Measurements from ENCODE around the gene PROCA1. TPM values are rescaled to one million over a fixed set of nuclear protein-coding genes. Genes with fewer than 3 reads are reported as not detected.

The PROCA1 gene
- total RNA-seq, 1 experiment from 2014 or later: 14.2 TPM

- H3K9me2 ChIP-seq (ENCODE audit: insufficient read depth): no peaks in the 10 kb centered on the region
- no TSS peak for BruUV-seq (replicated peaks)
- H3K27ac ChIP-seq: peak overlapping the region; percentile 97
Observed at GRCh38 chr17:28726627-28727491, 15.2 kb upstream of the PROCA1 start.

DNA sequence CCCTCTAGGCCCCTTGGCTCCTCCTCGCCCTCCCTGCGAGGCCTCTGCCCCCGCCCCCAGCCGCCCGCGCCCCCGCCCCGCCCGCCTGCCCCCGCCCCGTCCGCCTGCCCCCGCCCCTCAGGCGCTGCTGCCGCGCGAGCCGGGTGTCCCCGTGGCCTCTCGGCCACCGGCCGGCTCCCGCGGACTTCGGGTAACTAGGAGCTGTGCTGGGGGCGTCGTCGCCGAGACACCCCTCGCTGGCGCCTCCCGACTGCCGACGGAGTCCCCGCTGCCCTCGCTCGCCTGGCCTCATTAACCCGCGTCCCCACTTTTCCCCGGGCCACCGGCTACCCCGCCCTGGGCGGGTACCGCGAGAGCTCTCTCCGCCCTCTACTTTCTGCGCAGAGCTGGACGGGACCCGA lies 14.5 kb upstream of the PROCA1 start, which contains the start of gene TLCD1:
TSS of gene TLCD1 (minus strand) at position 8 of the 401 bp plus-strand sequence. CDS start 136 bp downstream, outside the sequence.
- Histone ChIP-seq H3K4me3 (peak within 1 kb of the TSS; percentile 87), H3K27me3 (ENCODE audit: insufficient read depth, low read depth) (no peaks in the 10 kb centered on the region), H3K4me2 (peak within 1 kb of the TSS; percentile 97), H3K79me2 (ENCODE audit: low read depth) (peaks cover 49% of the 10 kb centered on the region), H3K27ac (peak within 1 kb of the TSS; percentile 97), H3K9me3 (ENCODE audit: insufficient read depth, low read depth) (no peaks in the 10 kb centered on the region), H3K9me2 (ENCODE audit: insufficient read depth) (no peaks in the 10 kb centered on the region), H2AFZ (peak within 1 kb of the TSS; percentile 88), H3F3A (ENCODE audit: insufficient read depth, low read depth) (peaks cover 75% of the 10 kb centered on the region), H4K20me1 (ENCODE audit: insufficient read depth) (peaks cover 38% of the 10 kb centered on the region), H3K36me3 (ENCODE audit: low read depth) (peaks cover 25% of the 10 kb centered on the region), H3K4me1 (replicated peaks; ENCODE audit: insufficient read depth) (peaks cover 51% of the 10 kb centered on the region)
- peak in 1 of 2 experiments; percentile 84 for DNase-seq
- CTCF ChIA-PET: interaction anchor here (0.6 to 3.5 kb wide), 16 partner anchors 9 to 391 kb away, joined by 3 to 60 read pairs (median 4); partner anchors contain the start of genes BLTP2 and TRAF4
- intact Hi-C loops (cut with micrococcal nuclease; ENCODE audit: unreplicated experiment): loop anchor here (10.0 kb wide), 1 partner anchor 389 kb away; no protein-coding TSS in a partner anchor
- POLR2A ChIA-PET (ENCODE audit: unreplicated experiment): interaction anchor here (0.6 to 3.5 kb wide), 8 partner anchors 15 to 225 kb away, joined by 3 to 75 read pairs (median 32); partner anchors contain the start of genes ERAL1, PHF12, PROCA1 and TRAF4
- no TSS peak for BruUV-seq (replicated peaks)
- no peak for TF ChIP-seq EZH2 (IDR thresholded peaks at IDR 0.05; ENCODE audit: low read depth)
- TF ChIP-seq, protein P1, sequence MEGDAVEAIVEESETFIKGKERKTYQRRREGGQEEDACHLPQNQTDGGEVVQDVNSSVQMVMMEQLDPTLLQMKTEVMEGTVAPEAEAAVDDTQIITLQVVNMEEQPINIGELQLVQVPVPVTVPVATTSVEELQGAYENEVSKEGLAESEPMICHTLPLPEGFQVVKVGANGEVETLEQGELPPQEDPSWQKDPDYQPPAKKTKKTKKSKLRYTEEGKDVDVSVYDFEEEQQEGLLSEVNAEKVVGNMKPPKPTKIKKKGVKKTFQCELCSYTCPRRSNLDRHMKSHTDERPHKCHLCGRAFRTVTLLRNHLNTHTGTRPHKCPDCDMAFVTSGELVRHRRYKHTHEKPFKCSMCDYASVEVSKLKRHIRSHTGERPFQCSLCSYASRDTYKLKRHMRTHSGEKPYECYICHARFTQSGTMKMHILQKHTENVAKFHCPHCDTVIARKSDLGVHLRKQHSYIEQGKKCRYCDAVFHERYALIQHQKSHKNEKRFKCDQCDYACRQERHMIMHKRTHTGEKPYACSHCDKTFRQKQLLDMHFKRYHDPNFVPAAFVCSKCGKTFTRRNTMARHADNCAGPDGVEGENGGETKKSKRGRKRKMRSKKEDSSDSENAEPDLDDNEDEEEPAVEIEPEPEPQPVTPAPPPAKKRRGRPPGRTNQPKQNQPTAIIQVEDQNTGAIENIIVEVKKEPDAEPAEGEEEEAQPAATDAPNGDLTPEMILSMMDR (conservative IDR thresholded peaks at IDR 0.05): no peak

More at GRCh38 chr17:28726627-28727491, 15.2 kb upstream of the PROCA1 start:
- ChIA-PET POLR2A (ENCODE audit: unreplicated experiment) (interaction anchor here (0.6 to 3.5 kb wide), 10 partner anchors 16 to 225 kb away, joined by 3 to 75 read pairs (median 24); partner anchors contain the start of genes ERAL1, PHF12, PROCA1 and TRAF4), CTCF (interaction anchor here (0.6 to 3.5 kb wide), 22 partner anchors 9 to 390 kb away, joined by 3 to 60 read pairs (median 4); partner anchors contain the start of genes BLTP2 and TRAF4)
- no peaks in the 10 kb centered on the region for H3K27me3 ChIP-seq (ENCODE audit: insufficient read depth, low read depth)
- H3K79me2 ChIP-seq (ENCODE audit: low read depth): peaks cover 42% of the 10 kb centered on the region
- DNase-seq: peak; percentile 89 to 96
- H3K9me3 ChIP-seq (ENCODE audit: insufficient read depth, low read depth): no peaks in the 10 kb centered on the region
- TF ChIP-seq EZH2 (IDR thresholded peaks at IDR 0.05; ENCODE audit: low read depth): no peak
- TF ChIP-seq, protein P1 (conservative IDR thresholded peaks at IDR 0.05): peak; percentile 98
- peaks cover 68% of the 10 kb centered on the region for H3F3A ChIP-seq (ENCODE audit: insufficient read depth, low read depth)
- peak overlapping the region; percentile 89 for H3K4me2 ChIP-seq
- peak overlapping the region; percentile 87 for H3K4me3 ChIP-seq
- peak overlapping the region; percentile 88 for H2AFZ ChIP-seq
- peaks cover 47% of the 10 kb centered on the region for H3K4me1 ChIP-seq (replicated peaks; ENCODE audit: insufficient read depth)
- peaks cover 19% of the 10 kb centered on the region for H3K36me3 ChIP-seq (ENCODE audit: low read depth)
- peaks cover 32% of the 10 kb centered on the region for H4K20me1 ChIP-seq (ENCODE audit: insufficient read depth)
- intact Hi-C loops (cut with micrococcal nuclease; ENCODE audit: unreplicated experiment): loop anchor here (1.0 to 10.0 kb wide), 2 partner anchors 23 to 388 kb away; no protein-coding TSS in a partner anchor

- Histone ChIP-seq H3K4me3 (peak overlapping the region; percentile 87), H2AFZ (peak overlapping the region; percentile 65; the same call in 1 of the 2 replicates), H3K4me2 (peak overlapping the region; percentile 97), H3K27me3 (ENCODE audit: insufficient read depth, low read depth) (no peaks in the 10 kb centered on the region), H3K9me2 (ENCODE audit: insufficient read depth) (no peaks in the 10 kb centered on the region), H4K20me1 (ENCODE audit: insufficient read depth) (peaks cover 43% of the 10 kb centered on the region), H3K4me1 (replicated peaks; ENCODE audit: insufficient read depth) (peaks cover 51% of the 10 kb centered on the region), H3K27ac (peak overlapping the region; percentile 82), H3K79me2 (ENCODE audit: low read depth) (peaks cover 53% of the 10 kb centered on the region), H3K36me3 (ENCODE audit: low read depth) (peaks cover 30% of the 10 kb centered on the region), H3F3A (ENCODE audit: insufficient read depth, low read depth) (peaks cover 80% of the 10 kb centered on the region), H3K9me3 (ENCODE audit: insufficient read depth, low read depth) (no peaks in the 10 kb centered on the region)
- intact Hi-C loops (cut with micrococcal nuclease; ENCODE audit: unreplicated experiment): loop anchor here (10.0 kb wide), 1 partner anchor 389 kb away; no protein-coding TSS in a partner anchor
- TF ChIP-seq EZH2 (IDR thresholded peaks at IDR 0.05; ENCODE audit: low read depth): no peak
- TF ChIP-seq, protein P1 (conservative IDR thresholded peaks at IDR 0.05): no peak
- BruUV-seq (replicated peaks): no TSS peak
- ChIA-PET CTCF (interaction anchor here (0.6 to 3.5 kb wide), 10 partner anchors 10 to 226 kb away, joined by 3 to 60 read pairs (median 6); partner anchors contain the start of genes BLTP2 and TRAF4), POLR2A (ENCODE audit: unreplicated experiment) (interaction anchor here (0.6 to 3.5 kb wide), 5 partner anchors 15 to 29 kb away, joined by 3 to 75 read pairs (median 7); partner anchors contain the start of genes PROCA1 and TRAF4)
- peak in 1 of 2 experiments; percentile 69 for DNase-seq
Observed at GRCh38 chr17:28725660-28726225, 14.1 kb upstream of the PROCA1 start.
